ENCODE results near the gene PCYOX1L.
"Not testable (repeated sequence)": the region's sequence is repeated elsewhere in the genome, so short reads cannot be mapped to it uniquely, and the experiment has no call there.

Gene PCYOX1L

GRCh38 chr5:149379818-149380374, 22.1 kb downstream of the PCYOX1L start:
- Mint-ChIP-seq H3K9me3 (no peaks in the 10 kb centered on the region), H3K27me3 (no peaks in the 10 kb centered on the region), H3K4me3 (no peak overlapping the region), H3K27ac (no peak overlapping the region), H3K36me3 (ENCODE audit: low read depth) (no peaks in the 10 kb centered on the region), H3K4me1 (ENCODE audit: low read depth) (no peaks in the 10 kb centered on the region)
- intact Hi-C loops (cut with micrococcal nuclease) = loop anchor here (5.0 kb wide), 1 partner anchor 52 kb away; no protein-coding TSS in a partner anchor

- no peak overlapping the region for H3K4me3 Mint-ChIP-seq
- no peaks in the 10 kb centered on the region for H3K36me3 Mint-ChIP-seq (ENCODE audit: low read depth)
- no peaks in the 10 kb centered on the region for H3K27me3 Mint-ChIP-seq
- H3K27ac Mint-ChIP-seq = no peak overlapping the region
- no peaks in the 10 kb centered on the region for H3K4me1 Mint-ChIP-seq (ENCODE audit: low read depth)
- H3K9me3 Mint-ChIP-seq = no peaks in the 10 kb centered on the region
- intact Hi-C loops (cut with micrococcal nuclease) = loop anchor here (5.0 kb wide), 1 partner anchor 52 kb away; no protein-coding TSS in a partner anchor
These were observed 22.7 kb downstream of the PCYOX1L start for GRCh38 chr5:149380466-149381121.

DNA sequence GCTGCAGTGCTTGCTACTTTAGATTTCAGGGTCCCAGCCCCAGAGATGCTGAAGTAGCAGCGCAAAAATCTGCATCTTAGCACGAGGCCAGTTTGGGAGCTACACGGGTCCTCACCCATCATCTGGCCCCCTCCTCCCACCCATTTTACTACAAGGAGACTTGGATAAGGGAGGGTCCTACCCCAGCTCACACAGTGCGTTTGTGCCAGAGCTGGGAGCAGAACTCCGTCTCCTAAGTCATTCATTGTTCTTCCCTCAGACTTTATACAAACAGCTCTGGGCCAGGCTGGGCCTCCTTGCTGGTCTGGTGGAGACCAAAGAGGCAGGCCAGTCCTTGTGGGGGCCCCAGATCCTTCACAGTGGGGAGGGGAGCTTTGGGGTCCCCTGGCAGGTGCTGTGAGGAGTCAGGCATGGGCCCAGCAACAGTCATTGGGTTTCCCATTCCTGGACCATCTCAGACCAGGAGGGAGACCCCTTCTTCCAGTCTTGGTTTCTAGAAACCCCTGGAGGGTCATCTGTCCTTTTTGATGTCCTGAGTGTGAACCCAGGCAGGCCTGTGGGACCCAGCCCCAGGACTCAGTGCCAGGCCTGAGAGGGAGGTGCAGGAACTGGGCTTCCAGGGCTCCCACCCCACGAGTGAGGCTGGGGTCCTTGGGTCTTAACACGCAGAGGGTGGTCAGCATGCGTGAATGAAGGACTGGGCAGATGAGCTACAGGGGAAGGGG, 23.6 kb downstream of the PCYOX1L start:
- H3K27ac Mint-ChIP-seq = no peak overlapping the region
- H3K4me1 Mint-ChIP-seq (ENCODE audit: low read depth) = no peaks in the 10 kb centered on the region
- H3K9me3 Mint-ChIP-seq = no peaks in the 10 kb centered on the region
- H3K36me3 Mint-ChIP-seq (ENCODE audit: low read depth) = no peaks in the 10 kb centered on the region
- no peak overlapping the region for H3K4me3 Mint-ChIP-seq
- intact Hi-C loops (cut with micrococcal nuclease) = loop anchor here (5.0 kb wide), 1 partner anchor 51 kb away; no protein-coding TSS in a partner anchor
- H3K27me3 Mint-ChIP-seq = no peaks in the 10 kb centered on the region

- intact Hi-C loops (cut with micrococcal nuclease) = loop anchor here (1.0 to 5.0 kb wide), 2 partner anchors 50 to 182 kb away; no protein-coding TSS in a partner anchor
- Mint-ChIP-seq H3K27me3 (no peaks in the 10 kb centered on the region), H3K4me3 (no peak overlapping the region), H3K27ac (no peak overlapping the region), H3K36me3 (ENCODE audit: low read depth) (no peaks in the 10 kb centered on the region), H3K9me3 (no peaks in the 10 kb centered on the region), H3K4me1 (ENCODE audit: low read depth) (no peaks in the 10 kb centered on the region)
These were observed 24.1 kb downstream of the PCYOX1L start for GRCh38 chr5:149381986-149382338.

DNA sequence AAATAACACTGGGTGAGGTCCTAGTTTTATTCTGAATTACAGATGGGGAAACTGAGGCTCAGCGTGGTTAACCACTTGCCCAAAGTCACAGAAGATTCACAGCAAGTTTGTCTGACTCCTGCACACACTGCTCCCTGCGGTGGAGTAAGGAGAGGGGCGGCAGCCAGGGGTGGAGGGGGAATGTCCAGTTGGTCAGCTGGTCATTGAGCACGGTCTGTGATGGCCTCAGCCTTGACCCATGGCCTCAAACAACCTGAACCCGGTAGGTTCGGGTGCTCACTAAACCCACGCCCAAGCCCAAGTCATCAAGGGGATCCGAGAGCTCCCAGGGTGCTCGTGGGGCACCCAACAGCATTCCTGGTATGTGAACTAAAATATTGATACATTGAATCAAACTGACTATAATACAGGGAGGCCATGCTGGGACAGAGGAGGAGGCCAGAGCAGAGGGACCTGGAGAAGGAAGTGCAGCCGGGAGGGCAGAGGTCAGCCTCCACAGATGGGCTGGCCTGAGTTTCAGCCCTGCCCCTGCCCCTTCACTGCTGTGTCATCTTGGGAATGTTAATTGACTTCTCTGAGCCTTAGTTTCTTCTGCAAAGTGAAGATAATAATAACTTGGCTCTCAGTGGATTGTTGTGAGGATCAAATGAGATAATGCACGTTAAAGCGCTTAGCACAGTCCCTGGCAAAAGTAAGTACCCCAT, 24.8 kb downstream of the PCYOX1L start:
- intact Hi-C loops (cut with micrococcal nuclease) = loop anchor here (1.0 to 5.0 kb wide), 2 partner anchors 50 to 182 kb away; no protein-coding TSS in a partner anchor
- H3K4me1 Mint-ChIP-seq (ENCODE audit: low read depth) = no peaks in the 10 kb centered on the region
- H3K27ac Mint-ChIP-seq = no peak overlapping the region

DNA sequence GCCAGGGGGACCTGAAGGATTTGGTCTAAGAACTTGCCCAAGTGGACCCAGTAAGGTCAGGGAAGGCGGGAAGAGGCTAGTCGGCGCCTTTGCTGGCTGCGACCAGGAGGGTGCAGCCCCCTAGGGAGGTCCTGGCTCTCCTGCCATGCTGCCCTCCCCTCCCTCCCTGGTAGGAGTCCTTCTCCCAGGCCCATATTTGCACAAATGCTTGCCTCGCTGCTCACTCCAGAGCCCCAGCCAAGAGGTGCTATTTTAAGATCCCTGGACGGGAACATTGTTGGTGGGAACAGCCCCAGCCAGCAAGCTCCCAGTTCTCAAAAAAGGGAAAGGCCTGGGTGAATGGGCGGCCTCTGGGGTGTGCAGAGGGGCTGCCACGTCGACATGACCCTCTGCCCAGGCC, 25.6 kb downstream of the PCYOX1L start:
- Mint-ChIP-seq H3K4me1 (ENCODE audit: low read depth) (no peaks in the 10 kb centered on the region), H3K27ac (no peak overlapping the region), H3K27me3 (no peaks in the 10 kb centered on the region), H3K36me3 (ENCODE audit: low read depth) (no peaks in the 10 kb centered on the region), H3K9me3 (no peaks in the 10 kb centered on the region), H3K4me3 (no peak overlapping the region)
- intact Hi-C loops (cut with micrococcal nuclease) = loop anchor here (5.0 kb wide), 1 partner anchor 49 kb away; no protein-coding TSS in a partner anchor

More for the DNA sequence above, 24.8 kb downstream of the PCYOX1L start:
- no peak overlapping the region for H3K4me3 Mint-ChIP-seq
- H3K36me3 Mint-ChIP-seq (ENCODE audit: low read depth) = no peaks in the 10 kb centered on the region
- H3K9me3 Mint-ChIP-seq = no peaks in the 10 kb centered on the region
- H3K27me3 Mint-ChIP-seq = no peaks in the 10 kb centered on the region

DNA sequence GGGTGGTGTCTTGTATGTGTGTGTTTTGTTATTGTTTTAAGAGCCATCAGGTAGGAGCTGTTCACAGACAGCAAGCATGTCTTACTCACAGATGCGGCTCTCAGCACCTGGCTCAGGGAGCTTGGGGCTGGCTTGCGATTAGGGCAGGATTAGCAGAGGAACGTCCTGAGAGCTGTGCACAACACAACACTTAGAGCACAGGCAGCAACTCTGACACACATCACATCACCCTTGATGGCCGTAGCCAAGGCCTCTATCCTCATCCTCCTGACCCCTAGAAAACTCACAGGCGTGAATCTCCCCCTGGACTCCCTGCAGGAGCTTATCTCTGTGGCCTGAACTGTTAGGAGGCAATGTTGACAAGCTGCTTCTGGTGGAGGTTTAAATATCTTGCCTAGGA, 28.3 kb downstream of the PCYOX1L start:
- no peaks in the 10 kb centered on the region for H3K36me3 Mint-ChIP-seq (ENCODE audit: low read depth)
- intact Hi-C loops (cut with micrococcal nuclease) = no loop called here
- no peaks in the 10 kb centered on the region for H3K4me1 Mint-ChIP-seq (ENCODE audit: low read depth)
- no peaks in the 10 kb centered on the region for H3K27me3 Mint-ChIP-seq
- no peaks in the 10 kb centered on the region for H3K9me3 Mint-ChIP-seq
- H3K27ac Mint-ChIP-seq = no peak overlapping the region
- H3K4me3 Mint-ChIP-seq = no peak overlapping the region

DNA sequence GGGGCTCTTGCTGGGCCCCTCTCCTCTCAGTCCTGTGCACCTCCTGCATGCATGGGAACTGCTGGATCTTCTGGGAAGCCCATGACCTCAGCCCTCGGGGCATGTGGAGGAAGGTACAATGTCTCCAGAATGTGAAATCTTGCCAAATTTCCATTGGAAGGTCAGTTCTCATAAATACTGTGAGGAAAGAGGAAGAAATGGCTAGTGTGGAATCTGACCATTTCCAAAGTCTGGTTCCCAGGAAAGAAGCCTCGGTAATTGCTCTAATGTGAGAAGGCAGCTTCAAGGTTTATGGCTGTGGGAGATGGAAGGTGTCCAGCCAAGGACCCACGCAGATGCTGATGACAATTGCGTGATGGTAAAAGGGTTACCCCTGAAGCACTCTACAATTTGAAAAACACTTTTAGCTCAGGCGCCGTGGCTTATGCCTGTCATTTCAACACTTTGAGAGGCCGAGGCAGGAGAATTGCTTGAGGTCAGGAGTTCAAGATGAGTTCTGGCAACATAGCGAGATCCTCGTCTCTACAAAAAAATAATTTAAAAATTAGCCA, 29.3 kb downstream of the PCYOX1L start:
- no peaks in the 10 kb centered on the region for H3K9me3 Mint-ChIP-seq
- no peak overlapping the region for H3K4me3 Mint-ChIP-seq
- no peaks in the 10 kb centered on the region for H3K27me3 Mint-ChIP-seq
- intact Hi-C loops (cut with micrococcal nuclease) = no loop called here
- no peaks in the 10 kb centered on the region for H3K36me3 Mint-ChIP-seq (ENCODE audit: low read depth)
- H3K27ac Mint-ChIP-seq = no peak overlapping the region
- no peaks in the 10 kb centered on the region for H3K4me1 Mint-ChIP-seq (ENCODE audit: low read depth)

GRCh38 chr5:149387982-149388381, 30.1 kb downstream of the PCYOX1L start:
- Mint-ChIP-seq H3K36me3 (ENCODE audit: low read depth) (no peaks in the 10 kb centered on the region), H3K27ac (no peak overlapping the region), H3K4me1 (ENCODE audit: low read depth) (no peaks in the 10 kb centered on the region), H3K27me3 (no peaks in the 10 kb centered on the region), H3K9me3 (no peaks in the 10 kb centered on the region), H3K4me3 (no peak overlapping the region)
- intact Hi-C loops (cut with micrococcal nuclease) = no loop called here

DNA sequence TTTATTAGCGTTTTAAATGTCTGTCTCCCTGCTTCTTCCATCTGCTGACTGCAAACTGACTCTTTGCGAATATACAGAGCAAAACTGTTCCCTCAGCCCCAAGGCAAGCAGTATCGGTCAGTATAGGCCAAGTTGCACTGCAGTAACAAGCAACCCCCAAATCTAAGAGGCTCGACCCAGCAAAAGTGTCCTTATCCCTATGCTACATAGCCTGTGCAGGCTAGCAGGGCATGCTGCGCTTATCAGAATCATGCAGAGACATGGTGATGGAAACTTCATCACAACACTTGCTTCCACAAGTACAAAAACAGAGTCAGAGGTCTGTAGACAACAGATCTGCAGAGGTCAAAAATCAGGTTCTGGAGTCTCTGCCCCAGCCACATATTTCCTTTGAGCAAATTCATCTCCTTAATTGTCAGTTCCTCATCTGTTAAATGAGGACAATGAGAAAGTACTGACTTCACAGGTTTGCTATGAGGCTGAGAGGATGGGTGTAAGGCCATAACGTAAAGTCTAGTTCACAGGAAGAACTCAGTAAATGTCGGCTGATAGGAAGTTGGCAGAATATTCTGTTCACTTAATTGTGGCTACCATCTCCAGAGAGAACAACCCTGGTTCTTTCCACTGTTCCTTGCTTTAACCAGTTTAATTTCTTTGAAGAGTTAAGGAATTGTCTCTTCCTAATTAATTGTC, 30.8 kb downstream of the PCYOX1L start:
- H3K36me3 Mint-ChIP-seq (ENCODE audit: low read depth) = no peaks in the 10 kb centered on the region

GRCh38 chr5:149389552-149390495, 32.0 kb downstream of the PCYOX1L start:
- H3K27me3 Mint-ChIP-seq = no peaks in the 10 kb centered on the region
- H3K4me3 Mint-ChIP-seq = no peak overlapping the region
- H3K4me1 Mint-ChIP-seq (ENCODE audit: low read depth) = no peaks in the 10 kb centered on the region
- intact Hi-C loops (cut with micrococcal nuclease) = no loop called here
- H3K9me3 Mint-ChIP-seq = no peaks in the 10 kb centered on the region
- no peak overlapping the region for H3K27ac Mint-ChIP-seq
- H3K36me3 Mint-ChIP-seq (ENCODE audit: low read depth) = no peaks in the 10 kb centered on the region

More for the DNA sequence above, 30.8 kb downstream of the PCYOX1L start:
- Mint-ChIP-seq H3K4me3 (no peak overlapping the region), H3K27ac (no peak overlapping the region), H3K9me3 (no peaks in the 10 kb centered on the region), H3K27me3 (no peaks in the 10 kb centered on the region), H3K4me1 (ENCODE audit: low read depth) (no peaks in the 10 kb centered on the region)
- intact Hi-C loops (cut with micrococcal nuclease) = no loop called here

DNA sequence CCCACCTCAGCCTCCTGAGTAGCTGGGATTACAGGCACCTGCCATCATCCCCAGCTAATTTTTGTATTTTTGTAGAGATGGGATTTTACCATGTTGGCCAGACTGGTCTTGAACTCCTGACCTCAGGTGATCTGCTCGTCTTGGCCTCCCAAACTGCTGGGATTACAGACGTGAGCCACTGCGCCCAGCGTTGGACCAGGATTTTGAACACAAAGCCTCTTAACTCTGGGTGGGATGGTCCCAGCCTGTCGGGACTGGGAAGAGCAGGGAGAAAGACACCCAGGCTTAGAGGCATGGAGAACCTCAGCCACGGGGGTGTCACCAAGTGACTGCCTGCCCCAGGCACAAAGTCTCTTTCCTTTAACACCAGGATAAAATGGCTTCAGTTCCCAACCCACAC, 33.2 kb downstream of the PCYOX1L start:
- intact Hi-C loops (cut with micrococcal nuclease); H3K4me3 Mint-ChIP-seq; H3K36me3 Mint-ChIP-seq (ENCODE audit: low read depth); H3K27ac Mint-ChIP-seq; H3K4me1 Mint-ChIP-seq (ENCODE audit: low read depth); H3K27me3 Mint-ChIP-seq; H3K9me3 Mint-ChIP-seq: not testable (repeated sequence)
